Suprapubic skin (tissue), 4 donors: Measurements from ENCODE around the gene XIST.

Source experiments
- POLR2A ChIP-seq, 2 donors: fragments of 450-650 bp; IDR thresholded peaks; one replicate each; pipeline ENCODE4 v1.6.1; 2017; ENCODE audit warnings: antibody characterized with exemption in 2 of 2, mild to moderate bottlenecking in 2 of 2, moderate library complexity in 2 of 2
- POLR2AphosphoS5 ChIP-seq, 3 donors: sonication (generic); formaldehyde crosslinking; IDR thresholded peaks; one replicate each; pipeline ENCODE4 v1.6.1; 2017; ENCODE audit warnings: antibody characterized with exemption in 3 of 3

- no peak for TF ChIP-seq POLR2A (IDR thresholded peaks at IDR 0.05)
- TF ChIP-seq POLR2AphosphoS5 (IDR thresholded peaks at IDR 0.05): no peak
Observed at GRCh38 chrX:73799888-73800287, 52.6 kb downstream of the XIST start.
